Lung (tissue), 5 donors: ENCODE measurements around the gene HDAC8. TPM values are rescaled to one million over a fixed set of nuclear protein-coding genes. Genes with fewer than 3 reads are reported as not detected.

ENCODE experiments used
- polyA plus RNA-seq, 2 donors: library from polyadenylated mRNA; stranded (reverse); fragments of 200-250 nt; gene quantifications; one replicate each; pipeline ENCODE4 v1.2.1, GENCODE V29; 2013
- small RNA-seq: library from RNA; depleted of rRNA; stranded (forward); fragments of <200 nt; gene quantifications from one replicate; pipeline ENCODE3, GENCODE V24; 2014; ENCODE audit warnings: low replicate concordance
- total RNA-seq, 2 donors: library from RNA; depleted of rRNA in 1 of 2; stranded (reverse); fragments of >200 nt in 1 of 2; gene quantifications; one replicate each; pipeline ENCODE4 v1.2.1, GENCODE V29; 2014 to 2021
- donor health status: Bipolar disorder and iron deficiency.
- donor health status: healthy.
- donor health status: DM: yes; HTN: yes; CAD: no.

Gene HDAC8
- total and polyA plus RNA-seq, 4 donors, result 17.4 to 60.6 (median 38.5) TPM

Small RNA genes within 50 kb of the gene (small RNA-seq; reads per million reads assigned to genes)
- gene RF00019, result not detected
- gene RNU2-68P, result 0.52 reads per million, percentile 62 among the genes with 10 or more reads in this experiment

Other genes starting within 250 kb of the HDAC8 start
- 1 to 10 TPM; 3.8 to 4.0 TPM for gene PHKA1, start 141.5 kb upstream of the HDAC8 start, total RNA-seq
- gene PHKA1, start 141.5 kb upstream of the HDAC8 start, polyA plus RNA-seq, result 1 to 10 TPM; 1.1 to 2.5 TPM
- under 1 TPM; 0.43 to 0.71 TPM for gene DMRTC1B, start 204.0 kb upstream of the HDAC8 start, total RNA-seq
- gene DMRTC1B, start 204.0 kb upstream of the HDAC8 start, polyA plus RNA-seq, result under 1 TPM; 0.35 to 0.96 TPM
- not detected for gene FAM236B, start 209.8 kb upstream of the HDAC8 start, total RNA-seq
- gene FAM236B, start 209.8 kb upstream of the HDAC8 start, polyA plus RNA-seq, result not detected
- gene FAM236D, start 235.4 kb upstream of the HDAC8 start, total RNA-seq, result not detected
- not detected for gene FAM236D, start 235.4 kb upstream of the HDAC8 start, polyA plus RNA-seq